Measurements from ENCODE around the gene RELB.

DNA sequence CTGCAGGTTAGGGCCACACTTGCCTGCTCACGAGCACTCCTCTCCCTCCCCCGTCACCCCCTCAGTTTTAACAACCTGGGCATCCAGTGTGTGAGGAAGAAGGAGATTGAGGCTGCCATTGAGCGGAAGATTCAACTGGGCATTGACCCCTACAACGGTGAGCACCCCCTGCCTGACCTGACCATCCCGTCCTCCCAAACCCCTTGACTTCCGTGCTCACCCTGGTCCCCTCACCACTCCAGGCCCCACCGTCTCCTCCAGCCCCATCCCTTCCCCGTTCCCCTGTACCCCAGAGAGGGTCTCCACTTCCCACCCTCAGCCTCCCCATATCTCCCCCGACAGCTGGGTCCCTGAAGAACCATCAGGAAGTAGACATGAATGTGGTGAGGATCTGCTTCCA, 24.0 kb downstream of the RELB start:
- TF ChIP-seq EZH2 (IDR thresholded peaks at IDR 0.05; ENCODE audit: borderline replicate concordance, insufficient read depth, low read length, poor library complexity, severe bottlenecking) (no peak), TAF1 (IDR thresholded peaks at IDR 0.05; ENCODE audit: low read depth) (no peak), CTCF (IDR thresholded peaks at IDR 0.05; ENCODE audit: poor library complexity, severe bottlenecking) (no peak), EP300 (conservative IDR thresholded peaks at IDR 0.05; ENCODE audit: poor library complexity, severe bottlenecking) (no peak), RAD21 (conservative IDR thresholded peaks at IDR 0.05) (no peak), SMC3 (conservative IDR thresholded peaks at IDR 0.05; ENCODE audit: poor library complexity) (no peak), MXI1 (conservative IDR thresholded peaks at IDR 0.05; ENCODE audit: poor library complexity, severe bottlenecking) (no peak), POLR2AphosphoS5 (IDR thresholded peaks at IDR 0.05) (no peak), REST (IDR thresholded peaks at IDR 0.05; ENCODE audit: borderline replicate concordance) (no peak)

All from neural cell (in vitro differentiated cells).